HFF-Myc (cell line): Measurements from ENCODE around the gene TMPRSS3.

Source experiments
- DNase-seq: peaks from one replicate; pipeline ENCODE4 v3.0.0-alpha.2; 2011; ENCODE audit warnings: low read depth; ENCODE audit errors: extremely low read depth
- H3K4me3 ChIP-seq: replicated peaks from 2 replicates; pipeline ENCODE4 v1.5.1; 2011; ENCODE audit warnings: low read depth, mild to moderate bottlenecking, control low read depth, low read length
- TF ChIP-seq, protein P1 (sequence below): IDR thresholded peaks from 2 replicates; pipeline ENCODE4 v1.5.1; 2012; ENCODE audit warnings: mild to moderate bottlenecking, low read depth, low read length, control low read depth; ENCODE audit errors: missing control alignments

Gene TMPRSS3

DNA sequence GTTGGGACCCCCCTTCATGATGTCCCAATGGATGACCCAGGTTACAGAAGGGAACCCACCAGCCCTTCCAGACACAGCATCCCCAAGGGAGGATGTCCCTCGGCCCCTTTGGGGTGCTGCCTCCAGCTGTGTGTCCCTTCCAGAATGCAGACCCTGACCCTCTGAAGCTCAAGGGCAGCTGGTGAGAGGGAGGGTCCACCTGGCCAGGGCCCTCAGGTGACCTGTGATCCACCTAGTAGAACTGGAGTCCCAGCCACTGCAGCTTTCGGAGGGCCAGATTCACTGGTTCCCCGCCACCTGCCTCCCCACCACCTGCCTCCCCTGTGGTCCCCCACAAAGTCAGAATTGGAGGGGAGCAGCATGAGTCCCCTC, 19.9 kb downstream of the TMPRSS3 start:
- TF ChIP-seq, protein P1, sequence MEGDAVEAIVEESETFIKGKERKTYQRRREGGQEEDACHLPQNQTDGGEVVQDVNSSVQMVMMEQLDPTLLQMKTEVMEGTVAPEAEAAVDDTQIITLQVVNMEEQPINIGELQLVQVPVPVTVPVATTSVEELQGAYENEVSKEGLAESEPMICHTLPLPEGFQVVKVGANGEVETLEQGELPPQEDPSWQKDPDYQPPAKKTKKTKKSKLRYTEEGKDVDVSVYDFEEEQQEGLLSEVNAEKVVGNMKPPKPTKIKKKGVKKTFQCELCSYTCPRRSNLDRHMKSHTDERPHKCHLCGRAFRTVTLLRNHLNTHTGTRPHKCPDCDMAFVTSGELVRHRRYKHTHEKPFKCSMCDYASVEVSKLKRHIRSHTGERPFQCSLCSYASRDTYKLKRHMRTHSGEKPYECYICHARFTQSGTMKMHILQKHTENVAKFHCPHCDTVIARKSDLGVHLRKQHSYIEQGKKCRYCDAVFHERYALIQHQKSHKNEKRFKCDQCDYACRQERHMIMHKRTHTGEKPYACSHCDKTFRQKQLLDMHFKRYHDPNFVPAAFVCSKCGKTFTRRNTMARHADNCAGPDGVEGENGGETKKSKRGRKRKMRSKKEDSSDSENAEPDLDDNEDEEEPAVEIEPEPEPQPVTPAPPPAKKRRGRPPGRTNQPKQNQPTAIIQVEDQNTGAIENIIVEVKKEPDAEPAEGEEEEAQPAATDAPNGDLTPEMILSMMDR: no peak
- H3K4me3 ChIP-seq: no peak overlapping the region
- no peak for DNase-seq

DNA sequence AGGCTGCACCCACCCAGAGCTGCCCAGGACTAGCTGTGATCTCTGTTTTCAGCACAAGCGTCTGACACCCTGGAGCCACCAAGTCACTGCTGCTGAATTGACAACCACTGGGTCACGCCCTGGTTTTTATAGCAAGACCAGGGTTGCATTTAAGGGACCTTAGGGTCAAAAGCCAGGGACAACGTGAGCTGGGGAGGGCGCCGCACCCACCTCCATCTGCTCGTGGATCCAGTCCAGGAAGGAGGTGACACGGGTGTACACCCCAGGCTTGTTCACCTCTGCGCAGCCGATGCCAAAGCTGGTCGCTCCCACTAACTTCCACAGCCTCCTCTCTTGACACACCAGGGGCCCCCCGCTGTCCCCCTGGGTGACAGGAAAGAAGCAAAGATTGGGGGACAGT, 20.3 kb downstream of the TMPRSS3 start:
- DNase-seq: no peak
- TF ChIP-seq, protein P1: no peak
- H3K4me3 ChIP-seq: no peak overlapping the region

DNA sequence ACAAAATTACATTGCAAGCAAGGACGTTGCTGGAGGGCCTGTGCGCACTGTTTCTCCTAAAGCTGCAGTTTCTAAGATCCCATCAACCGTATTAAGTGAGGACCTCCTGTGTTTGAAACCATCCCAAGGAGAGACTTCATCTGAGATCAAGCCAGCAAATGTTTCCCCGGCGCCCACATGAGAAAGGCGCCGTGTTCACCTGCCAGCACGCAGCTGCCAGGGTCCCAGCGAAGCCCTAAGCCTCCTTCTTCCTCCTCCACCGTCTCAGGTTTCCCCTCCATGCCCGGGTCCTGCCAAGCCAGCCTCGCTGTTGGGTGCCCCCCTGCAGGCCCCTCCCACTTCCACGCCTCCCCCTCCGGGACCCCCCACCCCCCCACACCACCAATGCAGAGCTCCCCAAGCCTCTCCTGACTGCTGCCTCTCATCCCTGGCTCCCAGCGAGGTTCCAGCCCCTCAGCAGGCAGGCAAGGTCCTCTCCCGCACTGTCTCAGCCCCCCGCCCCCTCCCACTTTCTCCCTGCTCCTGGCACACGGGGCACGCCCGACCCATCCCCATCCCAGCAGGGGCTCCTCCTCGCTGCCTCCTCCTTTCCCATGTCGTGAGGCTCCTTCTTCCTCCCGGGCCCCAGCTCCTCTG, 20.9 kb downstream of the TMPRSS3 start:
- no peak for DNase-seq
- H3K4me3 ChIP-seq: no peak overlapping the region
- TF ChIP-seq, protein P1: no peak

DNA sequence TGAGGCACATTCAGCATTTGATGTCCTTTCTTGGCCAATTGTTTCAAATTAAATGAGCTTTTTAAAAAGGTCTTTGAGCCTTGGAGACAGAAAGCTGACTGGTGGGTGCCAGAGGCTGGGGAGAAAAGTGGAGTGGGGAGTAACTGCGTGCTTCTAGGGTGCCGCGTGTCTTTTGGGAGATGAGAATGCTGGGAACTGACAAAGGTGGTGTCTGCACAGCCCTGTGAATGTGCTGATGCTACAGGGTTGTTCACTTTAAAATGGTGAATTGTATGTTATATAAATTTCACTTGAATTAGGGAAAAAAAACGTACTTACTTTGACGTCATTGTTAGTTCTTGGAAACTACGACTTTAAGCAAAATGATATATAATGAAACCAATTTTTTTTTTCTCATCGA, 21.4 kb downstream of the TMPRSS3 start:
- H3K4me3 ChIP-seq: no peak overlapping the region
- no peak for DNase-seq
- TF ChIP-seq, protein P1: no peak

DNA sequence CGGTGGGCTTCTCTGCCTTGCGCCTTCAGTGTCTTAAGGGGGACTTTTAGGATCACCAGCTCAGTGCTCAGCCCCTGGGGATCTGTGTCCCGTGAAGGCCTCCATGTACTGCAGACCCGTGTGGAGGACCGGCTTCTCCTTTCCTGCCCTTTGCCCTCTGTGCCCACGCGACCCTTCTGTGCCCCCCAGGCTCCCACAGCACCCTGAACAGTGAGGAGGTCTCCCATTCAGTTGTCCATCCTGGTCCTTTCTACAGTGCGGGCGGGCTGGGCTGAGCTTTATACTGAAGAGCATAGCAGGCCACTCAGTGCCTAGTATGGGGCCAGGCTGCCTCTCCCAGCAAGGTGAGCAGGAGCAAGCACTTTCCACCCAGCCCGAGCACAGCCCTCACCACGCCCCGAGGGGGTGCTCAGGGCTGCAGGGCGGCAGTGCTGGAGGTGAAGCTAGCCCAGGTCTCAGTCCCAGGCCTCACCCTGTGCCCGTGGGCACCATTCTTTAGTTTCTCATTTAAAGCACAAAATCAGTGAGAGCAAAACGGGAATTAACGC, 21.9 kb downstream of the TMPRSS3 start:
- TF ChIP-seq, protein P1: no peak
- DNase-seq: no peak
- H3K4me3 ChIP-seq: no peak overlapping the region

DNA sequence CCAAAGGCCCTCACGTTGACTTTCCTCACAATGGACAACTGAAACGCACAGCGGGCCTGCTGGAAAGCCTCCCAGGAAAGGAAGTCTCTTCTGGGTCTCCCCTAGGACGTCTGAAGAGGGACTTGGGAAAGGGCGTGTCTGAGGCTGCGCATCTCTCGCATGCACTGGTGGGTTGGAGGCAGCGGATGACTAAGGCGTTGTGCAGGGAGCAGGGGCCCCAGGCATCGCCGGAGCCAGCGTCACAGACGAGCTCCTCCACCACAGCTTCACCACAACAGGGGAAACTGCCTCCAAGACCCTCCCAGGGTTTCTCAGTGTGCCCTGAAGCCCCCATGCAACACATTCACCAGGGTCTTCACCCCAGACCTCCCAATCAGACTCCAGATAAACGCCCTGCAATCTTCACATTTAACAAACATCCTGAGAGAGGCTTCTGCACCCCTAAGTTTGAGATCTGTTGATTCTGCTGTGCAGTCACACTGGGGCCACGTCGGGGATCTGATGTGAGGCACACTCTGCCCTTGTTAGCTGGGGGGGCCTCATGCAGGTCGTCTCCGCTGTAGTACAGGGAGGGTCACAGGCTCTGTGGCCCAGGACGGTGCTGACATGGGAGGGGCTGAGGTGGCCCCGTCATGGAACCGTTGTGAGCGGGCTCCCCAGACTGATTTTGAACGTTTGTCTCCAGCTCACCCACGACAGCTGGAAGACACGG, 22.5 kb downstream of the TMPRSS3 start:
- DNase-seq: no peak
- TF ChIP-seq, protein P1: no peak

More for the DNA sequence above, 22.5 kb downstream of the TMPRSS3 start:
- H3K4me3 ChIP-seq: no peak overlapping the region
